Measurements from ENCODE around the gene PPAN.

The PPAN gene

DNA sequence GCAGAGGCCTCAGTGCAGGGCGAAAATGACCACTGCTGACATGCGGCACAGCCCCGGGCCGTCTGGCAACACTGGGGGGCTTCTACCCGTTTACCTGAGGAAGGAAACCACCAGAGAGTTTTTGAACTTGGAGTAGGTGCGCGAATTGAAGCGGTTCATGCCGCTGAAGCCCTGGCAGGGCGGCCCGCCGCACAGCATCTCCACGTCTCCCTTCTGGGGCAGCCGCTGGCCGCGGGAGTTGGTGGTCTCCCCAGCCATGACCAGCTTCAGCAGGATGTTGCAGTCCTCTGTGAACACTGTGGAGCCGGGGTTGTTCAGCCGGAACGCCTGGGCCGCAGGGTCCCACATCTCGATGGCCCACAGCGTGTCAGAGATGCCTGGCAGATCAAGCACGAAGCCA lies 33.8 kb downstream of the PPAN start:
- TF ChIP-seq TAF1 (IDR thresholded peaks at IDR 0.05; ENCODE audit: borderline replicate concordance, insufficient read depth, low read length) = no peak
- TF ChIP-seq, protein P1, sequence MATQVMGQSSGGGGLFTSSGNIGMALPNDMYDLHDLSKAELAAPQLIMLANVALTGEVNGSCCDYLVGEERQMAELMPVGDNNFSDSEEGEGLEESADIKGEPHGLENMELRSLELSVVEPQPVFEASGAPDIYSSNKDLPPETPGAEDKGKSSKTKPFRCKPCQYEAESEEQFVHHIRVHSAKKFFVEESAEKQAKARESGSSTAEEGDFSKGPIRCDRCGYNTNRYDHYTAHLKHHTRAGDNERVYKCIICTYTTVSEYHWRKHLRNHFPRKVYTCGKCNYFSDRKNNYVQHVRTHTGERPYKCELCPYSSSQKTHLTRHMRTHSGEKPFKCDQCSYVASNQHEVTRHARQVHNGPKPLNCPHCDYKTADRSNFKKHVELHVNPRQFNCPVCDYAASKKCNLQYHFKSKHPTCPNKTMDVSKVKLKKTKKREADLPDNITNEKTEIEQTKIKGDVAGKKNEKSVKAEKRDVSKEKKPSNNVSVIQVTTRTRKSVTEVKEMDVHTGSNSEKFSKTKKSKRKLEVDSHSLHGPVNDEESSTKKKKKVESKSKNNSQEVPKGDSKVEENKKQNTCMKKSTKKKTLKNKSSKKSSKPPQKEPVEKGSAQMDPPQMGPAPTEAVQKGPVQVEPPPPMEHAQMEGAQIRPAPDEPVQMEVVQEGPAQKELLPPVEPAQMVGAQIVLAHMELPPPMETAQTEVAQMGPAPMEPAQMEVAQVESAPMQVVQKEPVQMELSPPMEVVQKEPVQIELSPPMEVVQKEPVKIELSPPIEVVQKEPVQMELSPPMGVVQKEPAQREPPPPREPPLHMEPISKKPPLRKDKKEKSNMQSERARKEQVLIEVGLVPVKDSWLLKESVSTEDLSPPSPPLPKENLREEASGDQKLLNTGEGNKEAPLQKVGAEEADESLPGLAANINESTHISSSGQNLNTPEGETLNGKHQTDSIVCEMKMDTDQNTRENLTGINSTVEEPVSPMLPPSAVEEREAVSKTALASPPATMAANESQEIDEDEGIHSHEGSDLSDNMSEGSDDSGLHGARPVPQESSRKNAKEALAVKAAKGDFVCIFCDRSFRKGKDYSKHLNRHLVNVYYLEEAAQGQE (IDR thresholded peaks at IDR 0.05; ENCODE audit: insufficient read depth in 1 of 2, low read depth in 2 of 2, low read length in 2 of 2) = no peak
- no peak for TF ChIP-seq POLR2AphosphoS5 (IDR thresholded peaks at IDR 0.05; ENCODE audit: low read depth, low read length)

GRCh38 chr19:10141479-10141878 lies 35.3 kb downstream of the PPAN start:
- TF ChIP-seq FOXP2 (optimal IDR thresholded peaks at IDR 0.05; ENCODE audit: borderline replicate concordance, extremely low read depth, extremely low read length, insufficient read depth) (no peak), SIN3A (IDR thresholded peaks at IDR 0.05; ENCODE audit: borderline replicate concordance, insufficient read depth, low read length) (no peak), POLR2AphosphoS5 (IDR thresholded peaks at IDR 0.05; ENCODE audit: low read depth, low read length) (no peak), TAF1 (IDR thresholded peaks at IDR 0.05; ENCODE audit: borderline replicate concordance, insufficient read depth, low read length) (no peak)
- TF ChIP-seq, protein P1 (IDR thresholded peaks at IDR 0.05; ENCODE audit: insufficient read depth in 1 of 2, low read depth in 2 of 2, low read length in 2 of 2) = no peak

- TF ChIP-seq, protein P1 (IDR thresholded peaks at IDR 0.05; ENCODE audit: insufficient read depth in 1 of 2, low read depth in 2 of 2, low read length in 2 of 2) = no peak
- TF ChIP-seq FOXP2 (optimal IDR thresholded peaks at IDR 0.05; ENCODE audit: borderline replicate concordance, extremely low read depth, extremely low read length, insufficient read depth) = no peak
- no peak for TF ChIP-seq TAF1 (IDR thresholded peaks at IDR 0.05; ENCODE audit: borderline replicate concordance, insufficient read depth, low read length)
- no peak for TF ChIP-seq POLR2AphosphoS5 (IDR thresholded peaks at IDR 0.05; ENCODE audit: low read depth, low read length)
- TF ChIP-seq SIN3A (IDR thresholded peaks at IDR 0.05; ENCODE audit: borderline replicate concordance, insufficient read depth, low read length) = no peak
Observed at GRCh38 chr19:10141973-10142372, 35.8 kb downstream of the PPAN start.

GRCh38 chr19:10142701-10143375 lies 36.7 kb downstream of the PPAN start:
- TF ChIP-seq, protein P1 (IDR thresholded peaks at IDR 0.05; ENCODE audit: insufficient read depth in 1 of 2, low read depth in 2 of 2, low read length in 2 of 2) = no peak
- TF ChIP-seq TAF1 (IDR thresholded peaks at IDR 0.05; ENCODE audit: borderline replicate concordance, insufficient read depth, low read length) (no peak), POLR2AphosphoS5 (IDR thresholded peaks at IDR 0.05; ENCODE audit: low read depth, low read length) (no peak), FOXP2 (optimal IDR thresholded peaks at IDR 0.05; ENCODE audit: borderline replicate concordance, extremely low read depth, extremely low read length, insufficient read depth) (no peak), SIN3A (IDR thresholded peaks at IDR 0.05; ENCODE audit: borderline replicate concordance, insufficient read depth, low read length) (no peak)

DNA sequence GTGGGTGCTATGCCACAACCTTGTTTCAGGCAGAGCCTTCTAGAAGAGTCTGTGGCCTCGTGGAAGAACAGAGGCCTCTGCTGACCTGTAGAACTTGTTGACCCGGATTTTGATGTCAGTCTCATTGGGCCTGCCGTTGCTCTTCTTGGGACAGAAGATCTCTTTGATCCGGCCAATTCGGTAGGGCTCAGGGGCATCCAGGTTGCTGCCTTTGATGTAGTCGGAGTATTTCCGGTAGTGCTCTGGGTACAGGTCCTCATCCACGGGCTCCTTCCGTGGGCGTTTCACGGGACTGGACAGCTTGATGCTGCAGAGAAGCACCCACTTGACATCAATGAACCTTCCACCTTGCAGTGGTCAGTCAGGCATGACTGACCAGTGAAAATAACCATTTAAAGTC lies 37.5 kb downstream of the PPAN start:
- TF ChIP-seq SIN3A (IDR thresholded peaks at IDR 0.05; ENCODE audit: borderline replicate concordance, insufficient read depth, low read length) (no peak), POLR2AphosphoS5 (IDR thresholded peaks at IDR 0.05; ENCODE audit: low read depth, low read length) (no peak), FOXP2 (optimal IDR thresholded peaks at IDR 0.05; ENCODE audit: borderline replicate concordance, extremely low read depth, extremely low read length, insufficient read depth) (no peak), TAF1 (IDR thresholded peaks at IDR 0.05; ENCODE audit: borderline replicate concordance, insufficient read depth, low read length) (no peak)
- TF ChIP-seq, protein P1 (IDR thresholded peaks at IDR 0.05; ENCODE audit: insufficient read depth in 1 of 2, low read depth in 2 of 2, low read length in 2 of 2) = no peak
